Left ventricle myocardium inferior (tissue), 1 donor: ENCODE measurements around the gene ATOH8. TPM values are rescaled to one million over a fixed set of nuclear protein-coding genes. Genes with fewer than 3 reads are reported as not detected.

ENCODE experiments used
- DNase-seq: peaks from one replicate; pipeline ENCODE4 v3.0.0-alpha.2; 2020
- H3K27ac ChIP-seq: fragments of 200-600 bp; replicated peaks from 2 replicates; pipeline ENCODE4 v1.8.0; 2021
- H3K27me3 ChIP-seq: fragments of 200-600 bp; 2 replicates; pipeline ENCODE4 v1.8.0; 2021; ENCODE audit warnings: low read depth
- H3K36me3 ChIP-seq: fragments of 200-600 bp; 2 replicates; pipeline ENCODE4 v1.8.0; 2021
- H3K4me1 ChIP-seq: fragments of 200-600 bp; 2 replicates; pipeline ENCODE4 v1.8.0; 2021
- H3K4me3 ChIP-seq: fragments of 200-600 bp; 2 replicates; pipeline ENCODE4 v1.8.0; 2021; ENCODE audit warnings: mild to moderate bottlenecking, moderate library complexity
- H3K9me3 ChIP-seq: fragments of 200-600 bp; replicated peaks from 2 replicates; pipeline ENCODE4 v1.8.0; 2021
- intact Hi-C: fragments of 100-400 bp; cut with micrococcal nuclease; formaldehyde crosslinking; loops from one replicate; pipeline ENCODE4 v1.11.0; 2022
- total RNA-seq: library from RNA; stranded (reverse); fragmentation: NEBNext Ultra II Directional; extraction: Animal tissue kit (Norgen Biotek cat#: 25700); gene quantifications from one replicate; pipeline ENCODE4 v1.2.1, GENCODE V29; 2021
- TF ChIP-seq, protein P1 (sequence below): fragments of 200-600 bp; IDR thresholded peaks from 2 replicates; pipeline ENCODE4 v1.8.0; 2021; ENCODE audit warnings: antibody characterized with exemption, mild to moderate bottlenecking, borderline replicate concordance
- donor health status: DM: no; HTN: yes; CAD: no; lungs with severe emphysema.

Gene ATOH8
- total RNA-seq, 1 donor from 2014 or later: 23.3 TPM

DNA sequence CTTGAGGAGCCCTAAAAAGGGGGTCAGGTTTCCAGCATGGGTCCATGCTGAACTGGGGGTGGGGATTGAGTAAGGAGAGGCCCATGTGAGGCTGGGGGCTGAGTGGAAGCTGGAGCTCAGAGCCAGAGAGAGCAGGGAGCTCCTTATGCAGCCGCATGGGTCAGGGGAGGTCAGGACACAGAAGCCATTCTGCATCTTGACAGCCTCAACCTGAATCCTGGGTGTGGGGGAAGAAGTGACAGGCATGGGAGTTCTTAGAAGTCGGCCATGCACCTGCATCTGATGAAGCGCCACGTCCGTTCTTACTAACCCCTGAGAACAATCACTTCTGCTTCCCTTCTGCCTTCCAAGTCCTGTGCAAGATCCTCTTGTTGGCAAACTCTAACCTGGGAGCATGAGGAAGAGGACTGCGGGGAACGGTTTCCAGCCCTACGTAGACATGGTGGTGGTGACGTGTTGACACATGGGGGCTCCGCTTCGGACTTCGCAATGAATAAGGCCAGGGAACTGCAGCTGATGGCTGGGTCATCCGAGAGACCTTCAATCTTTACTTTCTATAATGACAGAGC, 37.4 kb upstream of the ATOH8 start:
- H3K9me3 ChIP-seq: no peaks in the 10 kb centered on the region
- H3K4me3 ChIP-seq: no peak overlapping the region
- TF ChIP-seq, protein P1, sequence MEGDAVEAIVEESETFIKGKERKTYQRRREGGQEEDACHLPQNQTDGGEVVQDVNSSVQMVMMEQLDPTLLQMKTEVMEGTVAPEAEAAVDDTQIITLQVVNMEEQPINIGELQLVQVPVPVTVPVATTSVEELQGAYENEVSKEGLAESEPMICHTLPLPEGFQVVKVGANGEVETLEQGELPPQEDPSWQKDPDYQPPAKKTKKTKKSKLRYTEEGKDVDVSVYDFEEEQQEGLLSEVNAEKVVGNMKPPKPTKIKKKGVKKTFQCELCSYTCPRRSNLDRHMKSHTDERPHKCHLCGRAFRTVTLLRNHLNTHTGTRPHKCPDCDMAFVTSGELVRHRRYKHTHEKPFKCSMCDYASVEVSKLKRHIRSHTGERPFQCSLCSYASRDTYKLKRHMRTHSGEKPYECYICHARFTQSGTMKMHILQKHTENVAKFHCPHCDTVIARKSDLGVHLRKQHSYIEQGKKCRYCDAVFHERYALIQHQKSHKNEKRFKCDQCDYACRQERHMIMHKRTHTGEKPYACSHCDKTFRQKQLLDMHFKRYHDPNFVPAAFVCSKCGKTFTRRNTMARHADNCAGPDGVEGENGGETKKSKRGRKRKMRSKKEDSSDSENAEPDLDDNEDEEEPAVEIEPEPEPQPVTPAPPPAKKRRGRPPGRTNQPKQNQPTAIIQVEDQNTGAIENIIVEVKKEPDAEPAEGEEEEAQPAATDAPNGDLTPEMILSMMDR: no peak
- H3K27ac ChIP-seq: no peak overlapping the region
- no peak for DNase-seq
- H3K27me3 ChIP-seq: no peaks in the 10 kb centered on the region
- no peaks in the 10 kb centered on the region for H3K36me3 ChIP-seq
- H3K4me1 ChIP-seq: peaks cover 43% of the 10 kb centered on the region
- intact Hi-C loops: no loop called here

GRCh38 chr2:85717308-85718008, 36.3 kb upstream of the ATOH8 start:
- Histone ChIP-seq H3K4me1 (peaks cover 35% of the 10 kb centered on the region), H3K36me3 (no peaks in the 10 kb centered on the region), H3K9me3 (no peaks in the 10 kb centered on the region), H3K27me3 (no peaks in the 10 kb centered on the region), H3K4me3 (no peak overlapping the region), H3K27ac (no peak overlapping the region)
- TF ChIP-seq, protein P1: no peak
- intact Hi-C loops: no loop called here
- DNase-seq: no peak

DNA sequence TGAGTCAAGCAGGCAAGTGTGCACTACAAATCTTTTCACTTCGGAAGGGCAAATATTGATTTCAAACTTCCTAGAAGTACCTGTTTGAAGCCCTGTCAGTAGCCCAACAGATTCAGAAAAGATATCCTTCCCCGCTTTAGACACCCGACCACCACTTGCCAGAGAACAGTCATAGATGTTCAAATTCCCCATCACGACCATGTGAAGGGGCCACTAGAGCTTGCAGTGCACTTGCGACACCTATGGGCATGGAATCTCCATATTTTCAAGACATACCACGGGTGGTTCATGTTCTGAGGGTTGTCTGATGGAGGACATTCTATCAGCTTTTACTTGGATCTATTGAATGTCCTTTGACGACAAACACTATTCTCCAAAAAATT, 35.8 kb upstream of the ATOH8 start:
- intact Hi-C loops: no loop called here

DNA sequence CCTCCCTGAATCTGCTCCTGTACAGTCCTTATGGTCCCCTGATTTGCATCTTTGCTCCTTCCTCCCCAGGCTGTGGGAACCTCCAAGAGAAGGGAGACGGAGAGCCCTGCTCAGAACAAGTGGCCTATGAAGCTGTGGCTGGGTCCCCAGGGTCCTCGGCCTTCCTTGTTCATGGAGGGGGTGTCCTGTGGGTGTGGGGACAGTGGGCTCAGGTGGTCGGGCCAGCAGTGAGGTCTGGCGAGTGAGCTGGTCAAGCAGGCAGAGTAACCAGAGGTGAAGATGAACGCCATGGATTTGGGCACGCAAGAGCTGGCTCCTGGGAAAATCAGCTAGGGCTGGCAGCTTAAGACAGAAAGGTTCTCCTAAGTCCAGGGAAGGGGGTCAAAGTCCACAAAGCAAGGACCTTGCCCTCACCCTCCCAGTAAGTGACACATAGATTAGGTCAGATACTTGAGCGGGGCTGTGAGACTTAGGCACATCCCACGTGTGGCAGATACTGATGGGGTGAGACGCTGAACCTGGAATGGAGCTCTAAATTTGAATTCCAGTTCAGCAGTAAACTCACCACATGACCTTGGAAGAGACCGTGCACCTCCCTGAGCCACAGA, 34.8 kb upstream of the ATOH8 start:
- H3K9me3 ChIP-seq: no peaks in the 10 kb centered on the region
- no peak overlapping the region for H3K4me3 ChIP-seq
- H3K27me3 ChIP-seq: no peaks in the 10 kb centered on the region
- peak overlapping the region; percentile 58 for H3K27ac ChIP-seq
- no peak for DNase-seq
- peaks cover 20% of the 10 kb centered on the region for H3K4me1 ChIP-seq
- TF ChIP-seq, protein P1: no peak
- H3K36me3 ChIP-seq: no peaks in the 10 kb centered on the region
- intact Hi-C loops: no loop called here

More for the DNA sequence above, 35.8 kb upstream of the ATOH8 start:
- no peaks in the 10 kb centered on the region for H3K27me3 ChIP-seq
- H3K36me3 ChIP-seq: no peaks in the 10 kb centered on the region
- no peak overlapping the region for H3K27ac ChIP-seq
- H3K4me3 ChIP-seq: no peak overlapping the region
- TF ChIP-seq, protein P1: no peak
- no peak for DNase-seq
- peaks cover 30% of the 10 kb centered on the region for H3K4me1 ChIP-seq
- H3K9me3 ChIP-seq: no peaks in the 10 kb centered on the region

DNA sequence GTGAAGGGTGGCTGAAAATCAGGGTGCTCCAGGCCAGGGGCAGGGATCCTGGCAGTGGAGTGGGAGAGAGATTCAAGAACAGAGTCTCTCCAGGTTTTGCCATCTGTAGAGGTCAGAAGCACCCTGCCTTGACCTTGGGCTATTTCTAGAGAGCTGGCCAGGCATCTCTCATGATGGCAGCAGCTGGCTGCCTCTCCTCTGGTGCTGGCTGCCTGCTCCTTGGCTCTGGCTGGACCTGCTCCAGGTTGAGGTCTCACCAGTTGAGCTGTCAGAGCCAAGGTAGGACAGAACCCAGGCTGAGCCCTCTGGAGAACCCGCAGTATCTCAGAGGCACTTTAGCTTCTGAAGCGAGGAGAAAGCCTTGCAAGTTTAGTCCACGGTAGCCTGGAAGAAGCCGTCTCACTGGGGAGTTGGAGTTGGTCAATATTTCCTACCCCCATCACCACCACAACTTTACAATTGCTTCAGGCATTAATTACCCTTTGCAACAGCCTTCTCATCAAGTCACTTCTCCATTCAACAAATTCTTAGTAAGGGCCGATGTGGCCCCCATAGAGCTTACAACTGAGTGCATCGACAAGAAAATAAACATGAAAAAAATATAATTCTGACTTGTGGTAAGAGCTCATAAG, 34.1 kb upstream of the ATOH8 start:
- Histone ChIP-seq H3K9me3 (no peaks in the 10 kb centered on the region), H3K27ac (peak overlapping the region; percentile 58), H3K4me3 (no peak overlapping the region), H3K27me3 (no peaks in the 10 kb centered on the region), H3K4me1 (peaks cover 17% of the 10 kb centered on the region), H3K36me3 (no peaks in the 10 kb centered on the region)
- peak; percentile 62 for DNase-seq
- intact Hi-C loops: no loop called here
- TF ChIP-seq, protein P1: no peak
